Neuronal stem cell (in vitro differentiated cells): ENCODE measurements around the gene LYPD3.

Experiments used
- DNase-seq: peaks from one replicate; pipeline ENCODE4 v3.0.0-alpha.2; 2013; ENCODE audit warnings: low spot score
- H2AFZ ChIP-seq: one replicate; pipeline ENCODE4 v1.6.1; 2013; ENCODE audit warnings: mild to moderate bottlenecking, low read length, inconsistent platforms
- H2AK5ac ChIP-seq: 2 replicates; pipeline ENCODE4 v1.6.1; 2013; ENCODE audit warnings: low read depth, mild to moderate bottlenecking, inconsistent platforms, low read length, moderate library complexity, mixed read lengths
- H2BK120ac ChIP-seq: 2 replicates; pipeline ENCODE4 v1.6.1; 2013; ENCODE audit warnings: low read depth, mild to moderate bottlenecking, inconsistent platforms, low read length, moderate library complexity, mixed read lengths
- H2BK12ac ChIP-seq: one replicate; pipeline ENCODE4 v1.6.1; 2013; ENCODE audit warnings: low read length, inconsistent platforms
- H2BK15ac ChIP-seq: 2 replicates; pipeline ENCODE4 v1.6.1; 2013; ENCODE audit warnings: mild to moderate bottlenecking, low read length, inconsistent platforms, mixed read lengths
- H2BK5ac ChIP-seq: one replicate; pipeline ENCODE4 v1.6.1; 2013; ENCODE audit warnings: inconsistent platforms, mild to moderate bottlenecking, low read length, moderate library complexity
- H3K14ac ChIP-seq: one replicate; pipeline ENCODE4 v1.6.1; 2013; ENCODE audit warnings: low read length, inconsistent platforms
- H3K18ac ChIP-seq: 2 replicates; pipeline ENCODE4 v1.6.1; 2013; ENCODE audit warnings: low read length, inconsistent platforms
- H3K23ac ChIP-seq: 2 replicates; pipeline ENCODE4 v1.6.1; 2013; ENCODE audit warnings: low read depth, mild to moderate bottlenecking, mixed read lengths, low read length, inconsistent platforms; ENCODE audit not compliant: poor library complexity
- H3K27ac ChIP-seq: replicated peaks from 3 replicates; pipeline ENCODE4 v1.5.1; 2013; ENCODE audit warnings: low read length, inconsistent platforms
- H3K27me3 ChIP-seq, 3 experiments: 2 replicates each; pipeline ENCODE4 v1.6.1; 2013; ENCODE audit warnings: low read length in 3 of 3, mild to moderate bottlenecking in 2 of 3, inconsistent platforms in 1 of 3, low read depth in 1 of 3, mixed read lengths in 1 of 3, moderate library complexity in 1 of 3; ENCODE audit not compliant: control insufficient read depth in 3 of 3, insufficient read depth in 3 of 3
- H3K36me3 ChIP-seq, 2 donors: replicated peaks in 1 of 2; 2 replicates each; pipeline ENCODE4 v1.6.1; 2013; ENCODE audit warnings: low read length in 2 of 2; ENCODE audit not compliant: control insufficient read depth in 2 of 2, insufficient read depth in 2 of 2
- H3K4ac ChIP-seq: 2 replicates; pipeline ENCODE4 v1.6.1; 2013; ENCODE audit warnings: inconsistent platforms, mild to moderate bottlenecking, low read length, moderate library complexity
- H3K4me1 ChIP-seq, 2 donors: 1 replicate in 1 of 2; 2 replicates in 1 of 2; pipeline ENCODE4 v1.6.1; 2013; ENCODE audit warnings: low read length in 2 of 2, low read depth in 1 of 2; ENCODE audit not compliant: control insufficient read depth in 2 of 2, insufficient read depth in 1 of 2
- H3K4me2 ChIP-seq: one replicate; pipeline ENCODE4 v1.6.1; 2013; ENCODE audit warnings: mild to moderate bottlenecking, low read length, inconsistent platforms; ENCODE audit not compliant: insufficient read depth, poor library complexity, severe bottlenecking
- H3K4me3 ChIP-seq, 2 donors: 2 replicates each; pipeline ENCODE4 v1.5.1; 2013; ENCODE audit warnings: low read length in 2 of 2, mild to moderate bottlenecking in 2 of 2, inconsistent platforms in 1 of 2, moderate library complexity in 1 of 2
- H3K79me1 ChIP-seq: one replicate; pipeline ENCODE4 v1.6.1; 2013; ENCODE audit warnings: low read depth, mild to moderate bottlenecking, inconsistent platforms, low read length, moderate library complexity
- H3K9ac ChIP-seq: one replicate; pipeline ENCODE4 v1.6.1; 2013; ENCODE audit warnings: mild to moderate bottlenecking, low read depth, low read length, inconsistent platforms; ENCODE audit not compliant: poor library complexity
- H3K9me3 ChIP-seq, 2 donors: replicated peaks in 1 of 2; 2 replicates each; pipeline versions ENCODE3 to v1.6.1; 2013; ENCODE audit warnings: low read length in 2 of 2, mild to moderate bottlenecking in 2 of 2, inconsistent platforms in 1 of 2, low read depth in 1 of 2, mixed read lengths in 1 of 2, moderate library complexity in 1 of 2; ENCODE audit not compliant: control insufficient read depth in 2 of 2, insufficient read depth in 1 of 2
- H4K8ac ChIP-seq: one replicate; pipeline ENCODE4 v1.6.1; 2013; ENCODE audit warnings: low read depth, mild to moderate bottlenecking, inconsistent platforms, low read length, moderate library complexity
- H4K91ac ChIP-seq: one replicate; pipeline ENCODE4 v1.6.1; 2013; ENCODE audit warnings: low read length, low read depth, mild to moderate bottlenecking, inconsistent platforms; ENCODE audit not compliant: poor library complexity
- WGBS, 2 donors: extraction: QIAGEN DNeasy Blood & Tissue Kit; methylation state at CpG; one replicate each; pipeline ENCODE4 v1.1.7; 2013; ENCODE audit warnings: missing lambda C conversion rate in 2 of 2, mixed read lengths in 1 of 2; ENCODE audit not compliant: insufficient read length in 2 of 2, insufficient replicate concordance in 1 of 2; ENCODE audit errors: extremely low coverage in 2 of 2; 5-methylcytosine and 5-hydroxymethylcytosine counted together

Gene LYPD3

GRCh38 chr19:43425567-43426392 is 39.6 kb downstream of the LYPD3 start:
- no CpG with 5 or more reads among the region's 8 CpGs for WGBS, 2 donors
- Histone ChIP-seq H2AK5ac (no peak overlapping the region), H3K4me2 (no peak overlapping the region), H3K9ac (no peak overlapping the region), H3K4me3 (no peak overlapping the region), H3K14ac (no peak overlapping the region), H3K27me3 (no peaks in the 10 kb centered on the region), H2BK120ac (no peak overlapping the region), H4K91ac (no peak overlapping the region), H3K27ac (no peak overlapping the region), H2AFZ (peak overlapping the region; percentile 53), H3K9me3 (no peaks in the 10 kb centered on the region), H2BK12ac (no peak overlapping the region), H3K23ac (no peak overlapping the region), H3K36me3 (no peaks in the 10 kb centered on the region), H3K4ac (no peak overlapping the region), H3K79me1 (no peaks in the 10 kb centered on the region), H3K4me1 (no peaks in the 10 kb centered on the region), H4K8ac (no peak overlapping the region), H3K18ac (no peak overlapping the region), H2BK5ac (no peak overlapping the region), H2BK15ac (no peak overlapping the region)
- DNase-seq, result no peak

DNA sequence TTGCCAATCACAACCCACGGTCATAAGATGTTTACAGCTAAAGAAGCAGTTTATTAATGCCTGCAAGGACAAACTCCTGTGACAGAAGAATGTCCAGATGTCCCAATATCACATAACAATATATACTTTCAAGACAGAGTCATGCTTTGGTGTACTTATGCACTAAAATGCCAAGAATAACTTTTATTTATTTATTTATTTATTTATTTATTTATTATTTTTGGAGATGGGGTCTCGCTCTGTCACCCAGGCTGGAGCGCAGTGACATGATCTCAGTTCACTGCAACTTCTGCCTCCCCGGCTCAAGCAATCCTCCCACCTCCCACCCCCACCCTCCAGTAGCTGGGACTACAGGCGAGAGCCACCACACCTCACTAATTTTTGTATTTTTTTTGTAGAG is 41.6 kb downstream of the LYPD3 start:
- Histone ChIP-seq H3K4ac (no peak overlapping the region), H3K27ac (no peak overlapping the region), H2BK5ac (no peak overlapping the region), H3K27me3 (no peaks in the 10 kb centered on the region), H4K8ac (no peak overlapping the region), H3K18ac (no peak overlapping the region), H3K4me3 (no peak overlapping the region), H3K14ac (no peak overlapping the region), H4K91ac (no peak overlapping the region), H2BK12ac (no peak overlapping the region), H3K23ac (no peak overlapping the region), H3K79me1 (no peaks in the 10 kb centered on the region), H3K9ac (no peak overlapping the region), H2AFZ (no peak overlapping the region), H3K4me2 (no peak overlapping the region), H2AK5ac (no peak overlapping the region), H2BK120ac (no peak overlapping the region), H3K4me1 (no peaks in the 10 kb centered on the region), H3K36me3 (no peaks in the 10 kb centered on the region), H3K9me3 (no peaks in the 10 kb centered on the region), H2BK15ac (no peak overlapping the region)
- WGBS, 2 donors, result no CpG with 5 or more reads among the region's 5 CpGs
- no peak for DNase-seq

- Histone ChIP-seq H3K79me1 (no peaks in the 10 kb centered on the region), H2AK5ac (no peak overlapping the region), H2BK15ac (no peak overlapping the region), H4K8ac (no peak overlapping the region), H2BK5ac (no peak overlapping the region), H3K14ac (no peak overlapping the region), H3K23ac (no peak overlapping the region), H2BK12ac (no peak overlapping the region), H2AFZ (no peak overlapping the region), H3K27ac (no peak overlapping the region), H4K91ac (no peak overlapping the region), H3K4me1 (no peaks in the 10 kb centered on the region), H3K4me2 (no peak overlapping the region), H3K4me3 (no peak overlapping the region), H3K9me3 (no peaks in the 10 kb centered on the region), H3K9ac (no peak overlapping the region), H2BK120ac (no peak overlapping the region), H3K4ac (no peak overlapping the region), H3K36me3 (no peaks in the 10 kb centered on the region), H3K18ac (no peak overlapping the region), H3K27me3 (peaks cover 0 to 5% (median 0%) of the 10 kb centered on the region in 3 experiments)
- no CpG with 5 or more reads among the region's 1 CpG for WGBS, 2 donors
- DNase-seq, result no peak
Observed at GRCh38 chr19:43422689-43423066, 42.7 kb downstream of the LYPD3 start.

GRCh38 chr19:43422000-43422688 is 43.3 kb downstream of the LYPD3 start:
- no peak for DNase-seq
- H2BK5ac ChIP-seq, result no peak overlapping the region
- no peak overlapping the region for H4K91ac ChIP-seq
- H3K27me3 ChIP-seq, result peaks cover 0 to 5% (median 0%) of the 10 kb centered on the region in 3 experiments
- no peak overlapping the region for H3K4me3 ChIP-seq
- no peaks in the 10 kb centered on the region for H3K9me3 ChIP-seq
- H3K9ac ChIP-seq, result no peak overlapping the region
- no peak overlapping the region for H2BK15ac ChIP-seq
- H3K14ac ChIP-seq, result no peak overlapping the region
- no peaks in the 10 kb centered on the region for H3K4me1 ChIP-seq
- H3K36me3 ChIP-seq, result no peaks in the 10 kb centered on the region
- no peak overlapping the region for H2AFZ ChIP-seq
- H3K79me1 ChIP-seq, result no peaks in the 10 kb centered on the region
- no peak overlapping the region for H2BK12ac ChIP-seq
- H3K4ac ChIP-seq, result no peak overlapping the region
- H3K18ac ChIP-seq, result no peak overlapping the region
- no peak overlapping the region for H4K8ac ChIP-seq
- no CpG with 5 or more reads among the region's 2 CpGs for WGBS, 2 donors
- H3K4me2 ChIP-seq, result no peak overlapping the region
- H3K23ac ChIP-seq, result no peak overlapping the region
- no peak overlapping the region for H2AK5ac ChIP-seq
- no peak overlapping the region for H2BK120ac ChIP-seq
- no peak overlapping the region for H3K27ac ChIP-seq
